Activated T-helper 2 cell treated with anti-CD3 and anti-CD28 coated beads, Interferon-gamma antibody, Interleukin-2, Interleukin-4, amounts not matched to agents 10 μg/mL and 5 μg/mL and 100 μg/mL, durations not matched to agents 14 hours and 24 hours and 36 hours (primary cell): ENCODE results near the gene ARG2. TPM values are rescaled to one million over a fixed set of nuclear protein-coding genes. Genes with fewer than 3 reads are reported as not detected.

Source experiments
- DNase-seq: peaks from one replicate; pipeline ENCODE4 v3.0.0; 2021; ENCODE audit warnings: low spot score
- H3K27ac Mint-ChIP-seq: one replicate; pipeline ENCODE4 v1.8.0; 2021; ENCODE audit warnings: mixed read lengths
- H3K27me3 Mint-ChIP-seq: one replicate; pipeline ENCODE4 v1.8.0; 2021; ENCODE audit warnings: low read depth, mixed read lengths
- H3K36me3 Mint-ChIP-seq: one replicate; pipeline ENCODE4 v1.8.0; 2021; ENCODE audit warnings: low read depth, mixed read lengths
- H3K4me1 Mint-ChIP-seq: one replicate; pipeline ENCODE4 v1.8.0; 2021; ENCODE audit warnings: low read depth, mixed read lengths
- H3K4me3 Mint-ChIP-seq: one replicate; pipeline ENCODE4 v1.8.0; 2021; ENCODE audit warnings: low read depth, mild to moderate bottlenecking, moderate library complexity, mixed read lengths
- H3K9me3 Mint-ChIP-seq: one replicate; pipeline ENCODE4 v1.8.0; 2021; ENCODE audit warnings: mixed read lengths
- intact Hi-C: fragments of 100-400 bp; cut with micrococcal nuclease; formaldehyde crosslinking; loops from one replicate; pipeline ENCODE4 v1.15.1; 2023
- total RNA-seq: library from RNA; stranded (reverse); gene quantifications from 2 replicates; pipeline ENCODE4 v1.2.3, GENCODE V29; 2022

The ARG2 gene
- total RNA-seq, 1 donor from 2014 or later, result 19.2 TPM

DNA sequence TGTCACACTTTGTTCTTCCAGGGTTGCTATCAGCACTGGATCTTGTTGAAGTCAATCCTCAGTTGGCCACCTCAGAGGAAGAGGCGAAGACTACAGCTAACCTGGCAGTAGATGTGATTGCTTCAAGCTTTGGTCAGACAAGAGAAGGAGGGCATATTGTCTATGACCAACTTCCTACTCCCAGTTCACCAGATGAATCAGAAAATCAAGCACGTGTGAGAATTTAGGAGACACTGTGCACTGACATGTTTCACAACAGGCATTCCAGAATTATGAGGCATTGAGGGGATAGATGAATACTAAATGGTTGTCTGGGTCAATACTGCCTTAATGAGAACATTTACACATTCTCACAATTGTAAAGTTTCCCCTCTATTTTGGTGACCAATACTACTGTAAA, 31.0 kb downstream of the ARG2 start:
- Mint-ChIP-seq H3K36me3 (peaks cover 67% of the 10 kb centered on the region), H3K9me3 (no peaks in the 10 kb centered on the region), H3K27ac (no peak overlapping the region), H3K27me3 (no peaks in the 10 kb centered on the region), H3K4me3 (no peak overlapping the region), H3K4me1 (peaks cover 7% of the 10 kb centered on the region)
- intact Hi-C loops, result no loop called here
- no peak for DNase-seq

DNA sequence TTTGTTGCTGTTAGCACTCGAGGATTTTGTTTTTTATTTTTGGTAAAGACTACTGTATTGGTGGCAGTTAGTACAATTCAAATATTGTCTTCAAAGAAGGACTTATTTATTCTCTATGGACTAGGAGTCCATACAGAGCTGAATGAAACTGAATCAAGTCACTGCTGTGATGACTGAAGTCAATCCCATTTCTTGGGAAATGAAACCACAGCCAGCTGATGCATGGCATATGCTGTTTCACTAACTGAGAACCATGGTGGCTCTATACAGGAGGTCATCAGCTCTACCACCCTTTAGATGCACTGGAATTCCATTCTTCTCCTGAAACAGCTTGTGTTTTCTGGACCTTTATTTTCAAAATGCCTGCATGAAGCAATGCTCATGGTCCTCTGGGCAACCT, 32.5 kb downstream of the ARG2 start:
- intact Hi-C loops, result no loop called here
- DNase-seq, result no peak
- Mint-ChIP-seq H3K9me3 (no peaks in the 10 kb centered on the region), H3K36me3 (peaks cover 63% of the 10 kb centered on the region), H3K4me3 (no peak overlapping the region), H3K27me3 (no peaks in the 10 kb centered on the region), H3K27ac (no peak overlapping the region), H3K4me1 (peaks cover 6% of the 10 kb centered on the region)

DNA sequence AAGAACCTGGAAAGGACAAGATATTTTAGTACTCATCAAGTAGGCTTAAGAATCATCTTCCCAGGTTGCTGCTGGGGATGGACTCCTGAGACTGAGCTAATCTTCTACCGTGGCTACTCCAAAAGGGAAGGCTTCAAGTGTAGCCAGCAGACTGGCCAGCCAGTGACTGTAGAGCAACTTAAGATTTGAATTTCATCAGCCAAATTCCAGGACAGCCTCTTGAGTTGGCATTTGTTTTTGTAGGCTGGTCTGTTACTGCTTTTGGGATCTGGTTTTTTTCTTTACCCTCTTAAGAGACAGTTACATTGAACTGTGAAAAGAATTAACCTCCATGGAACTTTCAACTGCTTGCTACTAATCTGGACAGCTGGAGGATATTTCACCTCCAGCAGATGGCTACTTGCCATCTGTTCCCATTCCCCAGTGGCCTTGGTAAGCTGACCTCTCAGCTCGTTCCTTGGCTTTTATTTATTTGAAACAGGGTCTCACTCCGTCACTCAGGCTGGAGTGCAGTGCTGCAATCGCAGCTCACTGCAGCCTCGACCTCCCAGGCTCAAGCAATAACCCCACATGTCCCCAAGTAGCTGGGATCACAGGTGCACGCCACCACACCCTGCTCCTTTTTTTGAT, 34.0 kb downstream of the ARG2 start:
- peaks cover 7% of the 10 kb centered on the region for H3K4me1 Mint-ChIP-seq
- H3K27ac Mint-ChIP-seq, result no peak overlapping the region
- intact Hi-C loops, result no loop called here
- no peak overlapping the region for H3K4me3 Mint-ChIP-seq
- H3K9me3 Mint-ChIP-seq, result no peaks in the 10 kb centered on the region
- DNase-seq, result no peak
- peaks cover 60% of the 10 kb centered on the region for H3K36me3 Mint-ChIP-seq
- H3K27me3 Mint-ChIP-seq, result no peaks in the 10 kb centered on the region

DNA sequence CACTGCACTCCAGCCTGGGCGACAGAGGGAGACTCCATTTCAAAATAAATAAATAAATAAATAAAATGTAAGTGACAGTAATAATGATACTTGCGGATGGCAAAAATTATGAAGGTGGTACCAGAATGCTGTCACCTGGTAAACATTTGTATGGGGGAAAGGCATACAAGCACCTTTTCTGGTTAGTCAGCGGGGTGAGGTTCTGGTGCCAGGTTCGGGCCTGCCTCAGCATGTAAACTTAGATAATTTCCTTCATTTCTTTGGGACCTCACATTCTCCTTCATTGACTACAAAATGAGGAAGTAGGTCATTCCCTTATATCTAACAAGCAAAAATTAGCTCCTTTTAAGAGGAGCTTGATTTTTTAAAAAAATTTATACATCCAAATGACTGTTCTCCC, 43.9 kb downstream of the ARG2 start:
- H3K4me3 Mint-ChIP-seq, result no peak overlapping the region
- peaks cover 36% of the 10 kb centered on the region for H3K36me3 Mint-ChIP-seq
- H3K27ac Mint-ChIP-seq, result no peak overlapping the region
- peaks cover 25% of the 10 kb centered on the region for H3K4me1 Mint-ChIP-seq
- H3K9me3 Mint-ChIP-seq, result no peaks in the 10 kb centered on the region
- DNase-seq, result no peak
- intact Hi-C loops, result no loop called here
- no peaks in the 10 kb centered on the region for H3K27me3 Mint-ChIP-seq

DNA sequence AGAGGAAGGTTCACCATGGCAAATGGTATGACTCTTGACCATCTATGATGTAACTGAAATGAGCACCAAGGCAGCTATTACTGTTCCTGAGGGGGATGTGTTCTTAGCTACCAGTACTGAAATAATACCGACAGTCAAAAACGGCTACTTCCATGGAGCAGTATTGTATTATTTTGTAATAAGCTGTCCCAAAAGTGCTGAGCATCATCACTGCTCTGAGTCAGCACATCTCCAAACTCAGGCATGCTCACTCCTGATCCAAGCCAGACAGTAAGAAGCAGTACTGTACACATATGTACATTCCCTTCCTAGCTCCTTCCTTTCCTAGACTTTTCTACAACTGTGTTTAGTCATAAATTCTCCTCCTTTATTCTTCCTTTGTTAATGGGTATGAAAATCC, 46.1 kb downstream of the ARG2 start:
- no peak for DNase-seq
- peaks cover 27% of the 10 kb centered on the region for H3K4me1 Mint-ChIP-seq
- H3K4me3 Mint-ChIP-seq, result no peak overlapping the region
- no peaks in the 10 kb centered on the region for H3K27me3 Mint-ChIP-seq
- H3K27ac Mint-ChIP-seq, result no peak overlapping the region
- H3K9me3 Mint-ChIP-seq, result no peaks in the 10 kb centered on the region
- peaks cover 20% of the 10 kb centered on the region for H3K36me3 Mint-ChIP-seq
- intact Hi-C loops, result loop anchor here (2.0 kb wide), 3 partner anchors 21 to 239 kb away; no protein-coding TSS in a partner anchor

DNA sequence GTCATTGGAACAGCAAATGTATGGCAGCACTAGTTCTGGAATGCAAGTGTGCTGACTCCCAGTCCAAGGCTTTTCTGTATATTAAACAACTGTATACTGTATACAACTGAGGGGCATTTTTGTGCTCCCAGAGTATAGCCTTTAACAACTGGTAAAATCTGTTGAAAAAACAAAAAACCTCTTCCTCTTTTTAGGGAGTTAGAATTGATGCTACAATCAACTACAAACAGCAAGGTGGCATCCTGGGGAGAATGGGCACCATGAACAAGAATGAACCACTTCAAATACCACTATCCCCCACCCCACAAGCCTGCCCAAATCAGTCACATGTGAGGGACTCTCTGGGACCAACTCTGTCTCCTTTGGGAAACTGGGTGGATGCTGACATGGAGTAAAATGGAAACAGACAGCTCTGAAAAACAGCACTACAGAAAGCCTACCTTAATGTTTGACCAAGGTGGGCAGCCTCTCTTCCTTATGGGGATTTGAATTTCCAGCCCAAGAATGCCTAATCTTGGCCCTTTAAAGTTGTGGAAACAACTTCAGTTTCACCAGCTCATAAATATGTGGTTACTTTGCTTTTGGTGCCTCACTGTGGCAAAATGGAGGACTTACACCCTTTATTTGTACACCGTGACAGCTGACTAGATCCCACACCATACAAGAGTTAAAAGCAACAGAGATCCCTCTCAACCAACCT, 47.2 kb downstream of the ARG2 start:
- intact Hi-C loops, result loop anchor here (1.0 to 2.0 kb wide), 4 partner anchors 22 to 240 kb away; no protein-coding TSS in a partner anchor
- Mint-ChIP-seq H3K36me3 (peaks cover 19% of the 10 kb centered on the region), H3K27ac (peak overlapping the region; percentile 43), H3K9me3 (no peaks in the 10 kb centered on the region), H3K4me1 (peaks cover 27% of the 10 kb centered on the region), H3K4me3 (no peak overlapping the region), H3K27me3 (no peaks in the 10 kb centered on the region)
- DNase-seq, result no peak

DNA sequence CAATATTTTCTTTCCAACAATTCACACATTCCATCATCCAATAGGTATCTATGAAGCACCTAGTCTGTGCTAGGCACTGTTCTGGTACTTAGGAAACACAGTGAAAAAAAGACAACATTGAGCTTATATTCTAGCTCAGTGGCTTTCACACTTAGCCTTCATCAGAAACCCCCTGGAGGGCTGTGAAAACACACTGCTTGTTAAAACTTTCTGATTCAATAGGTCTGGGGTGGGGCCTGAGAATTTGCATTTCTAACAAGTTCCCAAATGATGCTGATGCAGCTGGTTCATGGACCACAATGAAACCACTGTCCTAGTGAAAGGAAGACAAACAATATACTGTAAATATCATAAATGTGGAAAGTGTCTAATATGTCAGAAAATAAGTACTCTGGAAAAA, 48.8 kb downstream of the ARG2 start:
- Mint-ChIP-seq H3K4me1 (peaks cover 36% of the 10 kb centered on the region), H3K36me3 (peaks cover 14% of the 10 kb centered on the region), H3K9me3 (no peaks in the 10 kb centered on the region), H3K27me3 (no peaks in the 10 kb centered on the region), H3K4me3 (no peak overlapping the region), H3K27ac (no peak overlapping the region)
- intact Hi-C loops, result no loop called here
- DNase-seq, result no peak

DNA sequence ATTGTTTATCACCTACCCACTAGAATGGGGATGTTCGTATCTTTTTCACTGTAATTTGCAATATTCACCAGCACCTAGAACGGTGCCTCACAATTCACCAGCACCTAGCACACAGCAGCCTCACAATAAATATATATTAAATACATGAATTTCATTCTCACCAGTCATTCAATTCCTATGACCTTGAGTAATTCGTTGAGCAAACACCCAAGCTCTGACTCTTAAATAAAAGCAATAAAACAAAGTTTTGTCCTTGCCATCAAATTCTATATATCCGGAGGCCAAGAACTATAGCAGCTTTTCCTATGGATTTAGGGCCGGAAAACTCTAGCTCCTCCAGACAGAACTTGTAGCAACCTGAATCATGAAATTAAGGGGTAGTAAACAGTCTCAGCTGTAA, 53.7 kb downstream of the ARG2 start:
- Mint-ChIP-seq H3K27ac (no peak overlapping the region), H3K4me3 (peak overlapping the region; percentile 86), H3K27me3 (no peaks in the 10 kb centered on the region), H3K9me3 (no peaks in the 10 kb centered on the region), H3K4me1 (peaks cover 26% of the 10 kb centered on the region), H3K36me3 (peaks cover 28% of the 10 kb centered on the region)
- no peak for DNase-seq
- intact Hi-C loops, result no loop called here

DNA sequence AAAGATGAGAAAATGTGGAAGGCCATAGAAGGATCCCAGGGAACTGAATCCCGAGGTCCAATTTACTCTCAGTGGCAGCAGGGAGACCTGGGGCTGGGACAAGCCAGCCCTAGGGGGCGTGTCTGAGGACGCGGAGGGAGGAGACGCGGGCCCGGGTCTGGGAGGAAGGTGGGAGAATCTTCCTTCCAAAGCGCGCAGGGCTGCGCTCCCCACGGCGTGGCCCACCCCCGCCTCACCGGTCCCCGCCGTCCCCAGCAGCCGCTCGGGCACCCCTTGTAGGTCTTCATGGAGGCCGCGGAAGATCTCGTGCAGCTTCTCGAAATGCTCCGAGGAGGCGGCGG, 54.4 kb downstream of the ARG2 start:
- no peaks in the 10 kb centered on the region for H3K9me3 Mint-ChIP-seq
- no peaks in the 10 kb centered on the region for H3K27me3 Mint-ChIP-seq
- H3K36me3 Mint-ChIP-seq, result peaks cover 33% of the 10 kb centered on the region
- peak overlapping the region; percentile 51 for H3K27ac Mint-ChIP-seq
- H3K4me3 Mint-ChIP-seq, result peak overlapping the region; percentile 86
- peaks cover 22% of the 10 kb centered on the region for H3K4me1 Mint-ChIP-seq
- DNase-seq, result peak; percentile 49
- intact Hi-C loops, result loop anchor here (1.0 kb wide), 1 partner anchor 21 kb away; the partner anchor contains the start of gene RDH11

DNA sequence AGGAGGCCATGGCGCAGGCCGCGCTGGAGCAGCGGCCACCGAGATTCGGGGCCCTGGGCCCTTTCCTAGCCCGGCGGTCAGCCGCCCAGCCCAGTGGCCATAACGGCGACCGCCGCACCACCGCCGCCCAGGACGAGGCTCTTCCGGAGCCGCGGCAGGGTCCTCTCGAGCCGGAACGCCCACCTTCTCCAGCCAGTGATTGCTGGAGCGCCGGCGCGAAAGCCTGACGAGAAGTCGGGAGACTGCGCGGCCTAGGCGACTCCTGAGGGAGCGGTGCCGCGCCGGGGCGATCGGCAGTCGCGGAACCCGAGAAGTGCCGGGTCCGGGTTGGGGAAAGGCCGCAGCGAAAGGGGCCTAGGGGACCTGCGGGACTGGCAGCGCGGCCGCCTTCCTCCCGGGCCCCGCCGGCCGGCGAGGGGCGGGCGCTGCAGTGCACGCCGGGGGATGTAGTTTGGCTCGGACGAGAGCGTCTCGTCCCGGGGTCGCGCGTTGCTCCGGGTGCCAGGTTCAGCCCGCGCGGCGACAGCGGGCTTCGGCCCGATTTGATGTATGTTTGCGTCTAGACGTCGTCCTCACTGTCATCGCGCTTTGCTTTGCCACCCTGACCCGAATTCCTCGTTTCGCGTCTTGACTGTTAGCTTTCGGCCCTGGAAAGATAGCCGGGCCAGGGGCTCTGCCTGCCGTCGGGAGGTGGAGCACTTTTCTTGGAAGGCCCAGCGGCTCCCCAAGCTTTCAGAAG, 54.9 kb downstream of the ARG2 start, which contains the start of gene VTI1B:
Gene VTI1B, minus strand, starts transcription at position 153 of the 739 bp plus-strand sequence. Its CDS starts 143 bp downstream, at position 10.
- DNase-seq, result peak; percentile 70
- intact Hi-C loops, result loop anchor here (1.0 kb wide), 1 partner anchor 21 kb away; the partner anchor contains the start of gene RDH11
- no peaks in the 10 kb centered on the region for H3K9me3 Mint-ChIP-seq
- H3K4me1 Mint-ChIP-seq, result peaks cover 22% of the 10 kb centered on the region
- peak within 1 kb of the TSS; percentile 86 for H3K27ac Mint-ChIP-seq
- no peaks in the 10 kb centered on the region for H3K27me3 Mint-ChIP-seq
- H3K36me3 Mint-ChIP-seq, result peaks cover 34% of the 10 kb centered on the region
- H3K4me3 Mint-ChIP-seq, result peak within 1 kb of the TSS; percentile 86

DNA sequence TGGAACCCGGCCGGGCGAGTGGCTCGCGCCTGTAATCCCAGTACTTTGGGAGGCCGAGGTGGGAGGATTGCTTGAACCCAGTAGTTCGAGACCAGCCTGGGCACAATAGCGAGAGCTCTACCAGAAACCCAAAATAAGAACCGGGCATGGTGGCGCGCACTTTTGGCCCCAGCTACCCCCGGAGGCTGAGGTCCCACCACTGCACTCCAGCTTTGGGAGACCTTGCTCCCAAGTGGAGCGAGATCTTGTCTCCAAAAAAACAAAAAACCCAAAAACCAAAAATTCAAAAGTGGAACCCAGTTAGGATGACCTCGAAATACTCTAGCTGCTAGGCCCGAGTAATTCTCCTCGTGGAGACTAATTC, 55.5 kb downstream of the ARG2 start:
- Mint-ChIP-seq H3K9me3 (no peaks in the 10 kb centered on the region), H3K27me3 (no peaks in the 10 kb centered on the region), H3K4me3 (peak overlapping the region; percentile 86), H3K4me1 (peaks cover 28% of the 10 kb centered on the region), H3K27ac (peak overlapping the region; percentile 86), H3K36me3 (peaks cover 40% of the 10 kb centered on the region)
- no peak for DNase-seq
- intact Hi-C loops, result no loop called here

DNA sequence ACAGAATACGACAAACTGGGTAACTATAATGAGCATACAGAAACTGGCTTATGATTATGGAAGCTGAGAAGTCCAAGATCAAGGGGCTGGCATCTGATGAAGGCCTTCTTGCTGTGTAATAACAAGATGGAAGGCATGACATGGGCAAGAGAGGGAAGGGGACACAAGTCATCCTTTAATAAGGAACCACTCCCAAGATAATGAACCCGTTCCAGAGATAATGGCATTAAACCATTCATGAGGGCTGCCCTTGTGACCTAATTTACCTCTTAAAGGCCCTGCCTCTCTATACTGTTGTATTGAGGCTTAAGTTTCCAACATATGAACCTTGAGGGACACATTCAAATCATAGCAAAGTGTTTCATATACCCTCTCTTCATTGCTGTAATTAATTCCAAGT, 59.3 kb downstream of the ARG2 start:
- Mint-ChIP-seq H3K36me3 (peaks cover 72% of the 10 kb centered on the region), H3K27me3 (no peaks in the 10 kb centered on the region), H3K4me1 (peaks cover 43% of the 10 kb centered on the region), H3K4me3 (no peak overlapping the region), H3K9me3 (no peaks in the 10 kb centered on the region), H3K27ac (no peak overlapping the region)
- intact Hi-C loops, result no loop called here
- DNase-seq, result no peak
